Esophagus squamous epithelium (tissue), 5 donors: ENCODE results near the gene CCDC15. TPM values are rescaled to one million over a fixed set of nuclear protein-coding genes. Genes with fewer than 3 reads are reported as not detected.

Experiments used
- DNase-seq: peaks from one replicate; lab custom pipeline; 2025; lab: John Stamatoyannopoulos, UW
- H3K27ac ChIP-seq, 4 donors: fragments of 200-600 bp; sonication (generic); one replicate each; pipeline ENCODE4 v1.5.1; 2016 to 2019; ENCODE audit warnings: mild to moderate bottlenecking in 1 of 4
- H3K27me3 ChIP-seq, 4 donors: fragments of 200-600 bp; sonication (generic); 1 replicate in 3 of 4; 2 replicates in 1 of 4; pipeline versions ENCODE4 v1.5.1 to v1.6.0; 2017 to 2021; ENCODE audit warnings: antibody characterized with exemption in 1 of 4
- H3K36me3 ChIP-seq, 3 donors: fragments of 200-600 bp; sonication (generic); one replicate each; pipeline ENCODE4 v1.5.1; 2016 to 2019
- H3K4me1 ChIP-seq, 3 donors: fragments of 200-600 bp; sonication (generic); one replicate each; pipeline ENCODE4 v1.5.1; 2017 to 2019
- H3K4me3 ChIP-seq, 4 donors: fragments of 200-600 bp; sonication (generic); 1 replicate in 3 of 4; 2 replicates in 1 of 4; pipeline ENCODE4 v1.5.1; 2016 to 2019; ENCODE audit warnings: mild to moderate bottlenecking in 2 of 4, moderate library complexity in 1 of 4
- H3K9me3 ChIP-seq, 3 donors: fragments of 200-600 bp; sonication (generic); one replicate each; pipeline ENCODE4 v1.5.1; 2016 to 2019
- CTCF ChIP-seq, 6 experiments: fragments of 450-650 bp in 4 of 6; fragments of 200-600 bp in 2 of 6; sonication (generic) in 2 of 6; IDR thresholded peaks; one replicate each; pipeline ENCODE4 v1.5.1; 2016 to 2019; ENCODE audit warnings: antibody characterized with exemption in 6 of 6, mild to moderate bottlenecking in 4 of 6, moderate library complexity in 4 of 6
- POLR2A ChIP-seq, 4 donors: fragments of 450-650 bp; IDR thresholded peaks; one replicate each; pipeline ENCODE4 v1.6.1; 2017; ENCODE audit warnings: antibody characterized with exemption in 4 of 4, mild to moderate bottlenecking in 4 of 4, moderate library complexity in 3 of 4
- WGBS, 2 donors: methylation state at CpG; one replicate each; pipeline ENCODE4 v1.1.5; 2018; 5-methylcytosine and 5-hydroxymethylcytosine counted together
- intact Hi-C: fragments of 100-400 bp; cut with DNase I; formaldehyde crosslinking; loops from one replicate; pipeline ENCODE4 v1.15.0; 2022
- total RNA-seq, 4 donors: library from RNA; depleted of rRNA; stranded (reverse); fragments of >200 nt; gene quantifications; one replicate each; pipeline ENCODE4 v1.1.0, GENCODE V29; 2016
- donor health status: DM: yes; HTN: yes; CAD: no.

CCDC15 gene
- total RNA-seq, 4 donors from 2014 or later: 2.0 to 3.2 (median 2.9) TPM

- intact Hi-C loops: no loop called here
- Histone ChIP-seq H3K27ac (no peak overlapping the region), H3K4me3 (no peak overlapping the region), H3K9me3 (no peaks in the 10 kb centered on the region), H3K27me3 (peaks cover 0 to 6% (median 0%) of the 10 kb centered on the region in 4 donors), H3K4me1 (peaks cover 9 to 56% (median 25%) of the 10 kb centered on the region in 3 donors), H3K36me3 (peaks cover 0 to 1% (median 0%) of the 10 kb centered on the region in 3 donors)
- no peak for DNase-seq
- TF ChIP-seq CTCF (IDR thresholded peaks at IDR 0.05) (no peak), POLR2A (IDR thresholded peaks at IDR 0.05) (no peak)
- WGBS, 2 donors: 87% methylated on average over 12 of the region's 12 CpGs
Observed at GRCh38 chr11:125079878-125080530, 126.0 kb downstream of the CCDC15 start.

- no peak for TF ChIP-seq POLR2A (IDR thresholded peaks at IDR 0.05)
- no peak for TF ChIP-seq CTCF (IDR thresholded peaks at IDR 0.05)
Observed at GRCh38 chr11:125080531-125080911, 126.5 kb downstream of the CCDC15 start.

GRCh38 chr11:125081098-125081798 is 127.2 kb downstream of the CCDC15 start:
- no peak for DNase-seq
- Histone ChIP-seq H3K36me3 (peaks cover 0 to 13% (median 0%) of the 10 kb centered on the region in 3 donors), H3K27ac (no peak overlapping the region), H3K4me1 (peaks cover 1 to 44% (median 15%) of the 10 kb centered on the region in 3 donors), H3K27me3 (peaks cover 0 to 7% (median 0%) of the 10 kb centered on the region in 4 donors), H3K9me3 (no peaks in the 10 kb centered on the region), H3K4me3 (no peak overlapping the region)
- TF ChIP-seq CTCF (IDR thresholded peaks at IDR 0.05): no peak
- TF ChIP-seq POLR2A (IDR thresholded peaks at IDR 0.05): no peak
- WGBS, 2 donors: 71% methylated on average over 8 of the region's 14 CpGs; no CpG with 5 or more reads in 1 of the 2 donors
- intact Hi-C loops: no loop called here

More at GRCh38 chr11:125080531-125080911, 126.5 kb downstream of the CCDC15 start:
- WGBS, 2 donors: 85 to 87% methylated on average over 10 to 12 of the region's 12 CpGs
- no peak for DNase-seq
- Histone ChIP-seq H3K4me1 (peaks cover 8 to 51% (median 21%) of the 10 kb centered on the region in 3 donors), H3K9me3 (no peaks in the 10 kb centered on the region), H3K27ac (no peak overlapping the region), H3K27me3 (peaks cover 0 to 7% (median 0%) of the 10 kb centered on the region in 4 donors), H3K36me3 (peaks cover 0 to 6% (median 0%) of the 10 kb centered on the region in 3 donors), H3K4me3 (no peak overlapping the region)
- intact Hi-C loops: no loop called here

GRCh38 chr11:125082040-125082439 is 128.0 kb downstream of the CCDC15 start:
- Histone ChIP-seq H3K9me3 (no peaks in the 10 kb centered on the region), H3K4me1 (peaks cover 0 to 38% (median 14%) of the 10 kb centered on the region in 3 donors), H3K4me3 (no peak overlapping the region), H3K27me3 (peaks cover 0 to 7% (median 0%) of the 10 kb centered on the region in 4 donors), H3K36me3 (peaks cover 0 to 21% (median 0%) of the 10 kb centered on the region in 3 donors), H3K27ac (peak overlapping the region in 3 of 4 donors; percentile 82 to 85 (median 83))
- WGBS, 2 donors: 74 to 75% methylated on average over 2 to 5 of the region's 5 CpGs
- TF ChIP-seq CTCF (IDR thresholded peaks at IDR 0.05) (no peak), POLR2A (IDR thresholded peaks at IDR 0.05) (no peak)
- DNase-seq: no peak
- intact Hi-C loops: no loop called here
